HEK293 (cell line): ENCODE measurements around the gene IQCH.

Source experiments
- ATF2 ChIP-seq: fragments of 450-650 bp; formaldehyde crosslinking; IDR thresholded peaks from 2 replicates; pipeline ENCODE4 v1.5.1; 2016; ENCODE audit warnings: missing biosample characterization, missing genetic modification characterization, low read depth
- CTCF ChIP-seq: fragments of 450-650 bp; formaldehyde crosslinking; IDR thresholded peaks from 2 replicates; pipeline ENCODE4 v1.5.1; 2016; ENCODE audit warnings: missing biosample characterization, missing genetic modification characterization
- GLI2 ChIP-seq: fragments of 450-650 bp; formaldehyde crosslinking; IDR thresholded peaks from 2 replicates; pipeline ENCODE4; 2017; ENCODE audit warnings: missing biosample characterization, missing genetic modification characterization, low read depth, borderline replicate concordance
- GLIS1 ChIP-seq: fragments of 450-650 bp; formaldehyde crosslinking; IDR thresholded peaks from 2 replicates; pipeline ENCODE4 v1.5.1; 2016; ENCODE audit warnings: missing biosample characterization, missing genetic modification characterization
- GLIS2 ChIP-seq: fragments of 450-650 bp; formaldehyde crosslinking; IDR thresholded peaks from 2 replicates; pipeline ENCODE4 v1.5.1; 2016; ENCODE audit warnings: missing biosample characterization, missing genetic modification characterization
- KLF8 ChIP-seq: fragments of 450-650 bp; formaldehyde crosslinking; IDR thresholded peaks from 2 replicates; pipeline ENCODE4 v1.5.1; 2016; ENCODE audit warnings: missing biosample characterization, missing genetic modification characterization
- PRDM4 ChIP-seq: fragments of 450-650 bp; formaldehyde crosslinking; IDR thresholded peaks from 2 replicates; pipeline ENCODE4 v1.5.1; 2017; ENCODE audit warnings: missing biosample characterization, missing genetic modification characterization
- SALL2 ChIP-seq: fragments of 450-650 bp; formaldehyde crosslinking; IDR thresholded peaks from 2 replicates; pipeline ENCODE4 v1.5.0; 2017; ENCODE audit warnings: missing biosample characterization, mild to moderate bottlenecking, missing genetic modification characterization, borderline replicate concordance
- SP3 ChIP-seq: fragments of 450-650 bp; formaldehyde crosslinking; IDR thresholded peaks from 2 replicates; pipeline ENCODE4 v1.5.1; 2016; ENCODE audit warnings: missing biosample characterization, missing genetic modification characterization
- ZBTB1 ChIP-seq: fragments of 450-650 bp; formaldehyde crosslinking; IDR thresholded peaks from 2 replicates; pipeline ENCODE4 v1.5.1; 2016; ENCODE audit warnings: missing biosample characterization, missing genetic modification characterization
- ZBTB48 ChIP-seq: fragments of 450-650 bp; formaldehyde crosslinking; IDR thresholded peaks from 2 replicates; pipeline ENCODE4 v1.5.1; 2016; ENCODE audit warnings: missing biosample characterization, missing genetic modification characterization
- ZBTB8A ChIP-seq: fragments of 450-650 bp; formaldehyde crosslinking; IDR thresholded peaks from 2 replicates; pipeline ENCODE4 v1.5.1; 2016; ENCODE audit warnings: missing biosample characterization, missing genetic modification characterization
- ZEB2 ChIP-seq: fragments of 450-650 bp; formaldehyde crosslinking; IDR thresholded peaks from 2 replicates; pipeline ENCODE4 v1.5.1; 2016; ENCODE audit warnings: missing biosample characterization, missing genetic modification characterization
- ZFP37 ChIP-seq: fragments of 450-650 bp; formaldehyde crosslinking; IDR thresholded peaks from 2 replicates; pipeline ENCODE4 v1.5.1; 2016; ENCODE audit warnings: missing biosample characterization, missing genetic modification characterization
- ZNF121 ChIP-seq: fragments of 450-650 bp; formaldehyde crosslinking; IDR thresholded peaks from 2 replicates; pipeline ENCODE4 v1.5.1; 2016; ENCODE audit warnings: missing biosample characterization, missing genetic modification characterization
- ZNF175 ChIP-seq: fragments of 450-650 bp; formaldehyde crosslinking; IDR thresholded peaks from 2 replicates; pipeline ENCODE4 v1.5.1; 2016; ENCODE audit warnings: missing biosample characterization, missing genetic modification characterization
- ZNF211 ChIP-seq: fragments of 450-650 bp; formaldehyde crosslinking; IDR thresholded peaks from 2 replicates; pipeline ENCODE4 v1.5.1; 2016; ENCODE audit warnings: low read depth, missing biosample characterization, missing genetic modification characterization
- ZNF223 ChIP-seq: fragments of 450-650 bp; formaldehyde crosslinking; IDR thresholded peaks from 2 replicates; pipeline ENCODE4 v1.5.1; 2016; ENCODE audit warnings: missing biosample characterization, missing genetic modification characterization
- ZNF239 ChIP-seq: fragments of 450-650 bp; formaldehyde crosslinking; IDR thresholded peaks from 2 replicates; pipeline ENCODE4 v1.5.1; 2016; ENCODE audit warnings: missing biosample characterization, missing genetic modification characterization
- ZNF366 ChIP-seq: fragments of 450-650 bp; formaldehyde crosslinking; conservative IDR thresholded peaks from 2 replicates; pipeline ENCODE4 v1.5.1; 2016; ENCODE audit warnings: missing biosample characterization, missing genetic modification characterization
- ZNF404 ChIP-seq: fragments of 450-650 bp; formaldehyde crosslinking; IDR thresholded peaks from 2 replicates; pipeline ENCODE4 v1.5.1; 2017; ENCODE audit warnings: missing biosample characterization, missing genetic modification characterization
- ZNF518A ChIP-seq: fragments of 450-650 bp; formaldehyde crosslinking; conservative IDR thresholded peaks from 2 replicates; pipeline ENCODE4 v1.5.1; 2016; ENCODE audit warnings: low read depth, missing biosample characterization, missing genetic modification characterization
- ZNF596 ChIP-seq: fragments of 450-650 bp; IDR thresholded peaks from 2 replicates; pipeline ENCODE4 v1.5.0; 2018; ENCODE audit warnings: missing biosample characterization, mild to moderate bottlenecking, missing genetic modification characterization, moderate library complexity
- ZNF654 ChIP-seq: fragments of 450-650 bp; formaldehyde crosslinking; IDR thresholded peaks from 2 replicates; pipeline ENCODE4 v1.5.1; 2016; ENCODE audit warnings: low read depth, missing biosample characterization, missing genetic modification characterization
- ZNF701 ChIP-seq: fragments of 450-650 bp; formaldehyde crosslinking; IDR thresholded peaks from 2 replicates; pipeline ENCODE4 v1.5.1; 2016; ENCODE audit warnings: missing biosample characterization, missing genetic modification characterization
- ZNF76 ChIP-seq: fragments of 450-650 bp; formaldehyde crosslinking; IDR thresholded peaks from 2 replicates; pipeline ENCODE4; 2016; ENCODE audit warnings: low read depth, missing biosample characterization, missing genetic modification characterization, borderline replicate concordance
- ZNF768 ChIP-seq: fragments of 450-650 bp; formaldehyde crosslinking; IDR thresholded peaks from 2 replicates; pipeline ENCODE4 v1.5.1; 2018; ENCODE audit warnings: missing biosample characterization, mild to moderate bottlenecking, missing genetic modification characterization
- ZNF792 ChIP-seq: fragments of 450-650 bp; formaldehyde crosslinking; IDR thresholded peaks from 2 replicates; pipeline ENCODE4 v1.5.1; 2016; ENCODE audit warnings: missing biosample characterization, missing genetic modification characterization
- ZNF830 ChIP-seq: fragments of 450-650 bp; IDR thresholded peaks from 2 replicates; pipeline ENCODE4 v1.5.0; 2018; ENCODE audit warnings: missing biosample characterization, missing genetic modification characterization, low read depth, mild to moderate bottlenecking, moderate library complexity

Gene IQCH

GRCh38 chr15:67521029-67521782 is 266.6 kb downstream of the IQCH start, which contains the start of gene C15orf61 (continued):
- TF ChIP-seq ZNF404 (tag by site-specific recombination) (no peak), ZNF239 (tag by site-specific recombination) (0 out of 2 replicates have a peak, but pooled peaks have one; percentile 19), ZNF654 (tag by site-specific recombination) (no peak), ZNF223 (no peak), GLIS1 (peak; percentile 100), SP3 (tag by site-specific recombination) (peak; percentile 88; the same call in 1 of the 2 replicates), ZNF76 (peak; percentile 48; the same call in 1 of the 2 replicates), GLI2 (no peak), ZFP37 (tag by site-specific recombination) (peak; percentile 96), ZBTB48 (tag by site-specific recombination) (peak; percentile 93), ZNF366 (no peak), ZNF211 (tag by site-specific recombination) (no peak), CTCF (peak; percentile 98), ATF2 (tag by site-specific recombination) (no peak), ZNF768 (tag by site-specific recombination) (peak; percentile 39; the same call in 1 of the 2 replicates), ZBTB8A (tag by site-specific recombination) (peak; percentile 88), ZNF121 (tag by site-specific recombination) (peak; percentile 91), SALL2 (tag by site-specific recombination) (no peak), ZNF175 (tag by site-specific recombination) (no peak), ZNF518A (peak; percentile 28; the same call in 1 of the 2 replicates), ZNF596 (tag by site-specific recombination) (0 out of 2 replicates have a peak, but pooled peaks have one; percentile 11), ZBTB1 (tag by site-specific recombination) (0 out of 2 replicates have a peak, but pooled peaks have one; percentile 52), ZNF830 (no peak), ZNF701 (tag by site-specific recombination) (no peak), ZNF792 (peak; percentile 91), PRDM4 (tag by site-specific recombination) (no peak), GLIS2 (tag by site-specific recombination) (peak; percentile 100), ZEB2 (tag by site-specific recombination) (peak; percentile 95), KLF8 (tag by site-specific recombination) (peak; percentile 79; the same call in 1 of the 2 replicates)
